HL-60 (cell line): Measurements from ENCODE around the gene EML6.

ENCODE experiments used
- DNase-seq, 2 experiments: peaks; one replicate each; pipeline ENCODE4 v3.0.0-alpha.2; 2010 to 2020; ENCODE audit warnings: low read depth in 1 of 2, low spot score in 1 of 2
- H3K27ac ChIP-seq: fragments of 250-450 bp; sonication (Bioruptor Pico); replicated peaks from 2 replicates; pipeline ENCODE4 v1.5.1; 2020; ENCODE audit warnings: mild to moderate bottlenecking, moderate library complexity
- H3K27me3 ChIP-seq: fragments of 250-450 bp; sonication (Bioruptor Pico); 2 replicates; pipeline ENCODE4 v1.5.1; 2021; ENCODE audit warnings: mild to moderate bottlenecking, moderate library complexity; ENCODE audit not compliant: insufficient read depth, poor library complexity, severe bottlenecking
- H3K4me3 ChIP-seq: replicated peaks from 2 replicates; pipeline ENCODE4 v1.5.1; 2011; ENCODE audit warnings: mild to moderate bottlenecking, control low read depth, low read length; ENCODE audit not compliant: insufficient read depth
- CTCF ChIP-seq: IDR thresholded peaks from one replicate; pipeline ENCODE4 v1.5.1; 2011; ENCODE audit warnings: low read length, control low read depth, inconsistent platforms; ENCODE audit not compliant: insufficient read depth
- GABPA ChIP-seq: IDR thresholded peaks from 2 replicates; pipeline ENCODE4 v1.6.1; 2012; ENCODE audit warnings: low read depth
- POLR2AphosphoS5 ChIP-seq: IDR thresholded peaks from 2 replicates; pipeline ENCODE4 v1.6.1; 2012; ENCODE audit warnings: low read depth
- REST ChIP-seq: IDR thresholded peaks from 2 replicates; pipeline ENCODE4 v1.6.1; 2012; ENCODE audit warnings: low read depth; ENCODE audit not compliant: insufficient replicate concordance
- SPI1 ChIP-seq: IDR thresholded peaks from 2 replicates; pipeline ENCODE4 v1.6.1; 2012; ENCODE audit warnings: low read depth, mild to moderate bottlenecking, borderline replicate concordance

The EML6 gene

GRCh38 chr2:54936766-54937165 is 213.3 kb downstream of the EML6 start:
- no peak for TF ChIP-seq REST
- TF ChIP-seq GABPA = no peak
- H3K27me3 ChIP-seq = no peaks in the 10 kb centered on the region
- DNase-seq = no peak

GRCh38 chr2:54939446-54940118 is 216.1 kb downstream of the EML6 start:
- no peak for TF ChIP-seq CTCF
- no peak for TF ChIP-seq GABPA
- no peak for TF ChIP-seq REST
- TF ChIP-seq SPI1 = no peak
- TF ChIP-seq POLR2AphosphoS5 = no peak
- no peak for DNase-seq
- H3K27ac ChIP-seq = no peak overlapping the region
- no peaks in the 10 kb centered on the region for H3K27me3 ChIP-seq
- H3K4me3 ChIP-seq = no peak overlapping the region

More at GRCh38 chr2:54936766-54937165, 213.3 kb downstream of the EML6 start:
- Histone ChIP-seq H3K27ac (no peak overlapping the region), H3K4me3 (no peak overlapping the region)

- TF ChIP-seq REST = no peak
- TF ChIP-seq GABPA = no peak
- TF ChIP-seq POLR2AphosphoS5 = no peak
- no peak for TF ChIP-seq CTCF
- no peak for TF ChIP-seq SPI1
- no peak for DNase-seq
- H3K27ac ChIP-seq = no peak overlapping the region
- H3K4me3 ChIP-seq = no peak overlapping the region
- no peaks in the 10 kb centered on the region for H3K27me3 ChIP-seq
Measured at GRCh38 chr2:54940723-54941122, 217.3 kb downstream of the EML6 start.
